ENCODE results near the gene HOXA10.

Gene HOXA10

GRCh38 chr7:27180431-27181420 is 6.6 kb upstream of the HOXA10 start:
- no peak for DNase-seq (ENCODE audit: low read depth in 3 of 3)

GRCh38 chr7:27179503-27180430 is 5.6 kb upstream of the HOXA10 start:
- DNase-seq (ENCODE audit: low read depth in 3 of 3) = peak in 1 of 3 experiments; percentile 56

- no peak for DNase-seq (ENCODE audit: low read depth in 3 of 3)
These were observed 4.9 kb upstream of the HOXA10 start for GRCh38 chr7:27179030-27179429.

DNA sequence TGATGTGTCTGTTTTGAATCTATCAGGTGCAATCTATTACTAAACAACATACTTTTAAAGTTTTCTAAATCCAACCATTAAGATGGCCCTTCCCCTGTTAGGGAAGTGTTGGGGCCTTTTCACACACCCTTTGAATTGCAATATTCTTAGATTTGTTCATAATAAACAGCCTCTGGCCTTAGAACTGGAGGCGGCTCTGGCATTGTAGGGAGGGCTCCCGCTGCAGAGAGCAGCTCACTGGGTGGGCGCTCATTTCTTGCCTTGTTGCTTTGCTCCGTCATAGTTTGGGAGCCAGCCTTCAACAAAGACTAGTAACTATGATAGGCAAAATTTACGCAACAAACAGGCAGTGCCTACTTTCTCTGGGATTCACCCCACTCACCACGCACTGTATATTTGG is 4.2 kb upstream of the HOXA10 start:
- DNase-seq (ENCODE audit: low read depth in 3 of 3) = no peak

GRCh38 chr7:27177795-27178320 is 3.7 kb upstream of the HOXA10 start:
- DNase-seq (ENCODE audit: low read depth in 3 of 3) = no peak

- no peak for DNase-seq (ENCODE audit: low read depth in 3 of 3)
These were observed 3.1 kb upstream of the HOXA10 start for GRCh38 chr7:27176962-27177794.

GRCh38 chr7:27176524-27176845 is 2.4 kb upstream of the HOXA10 start:
- DNase-seq (ENCODE audit: low read depth in 3 of 3) = no peak

GRCh38 chr7:27175626-27176523 is 1.8 kb upstream of the HOXA10 start:
- DNase-seq (ENCODE audit: low read depth in 3 of 3) = no peak

DNA sequence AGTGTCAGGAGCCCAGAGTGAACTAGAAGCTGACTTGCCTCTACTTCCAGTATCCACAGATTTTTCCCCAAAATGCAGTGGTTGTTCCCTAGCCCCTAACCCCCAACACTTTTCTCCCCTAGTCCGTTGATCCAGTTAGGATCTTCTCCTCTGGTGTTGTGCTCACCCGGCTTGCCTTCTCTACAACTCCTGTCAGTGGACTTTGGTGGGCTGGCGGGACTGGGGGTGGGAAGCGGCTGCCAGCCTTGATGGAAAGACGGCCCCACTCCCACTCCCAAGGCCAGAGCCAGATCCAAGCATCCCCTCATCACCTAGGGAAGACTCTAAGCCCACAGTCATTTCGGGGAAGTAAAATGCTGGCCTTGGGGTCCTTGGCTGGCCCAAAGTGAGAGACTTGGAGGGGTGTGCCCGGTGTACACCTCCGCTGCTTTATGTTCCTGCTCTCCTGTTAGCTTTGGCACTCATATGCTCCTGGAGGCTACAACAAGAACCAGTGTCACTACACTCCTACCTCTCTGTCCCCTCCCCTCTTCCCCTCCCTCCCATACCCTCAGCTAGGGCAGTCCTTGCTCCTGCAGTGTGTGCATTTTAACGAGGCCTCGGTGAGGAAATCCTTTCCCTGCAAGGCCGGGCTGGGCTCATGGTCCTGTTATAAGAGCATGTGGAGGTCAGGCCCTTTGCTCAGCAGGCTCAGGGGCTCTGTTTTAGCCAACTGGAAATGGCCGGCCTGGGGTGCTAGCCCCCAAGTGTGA is 930 bp upstream of the HOXA10 start:
- no peak for DNase-seq (ENCODE audit: low read depth in 3 of 3)

DNA sequence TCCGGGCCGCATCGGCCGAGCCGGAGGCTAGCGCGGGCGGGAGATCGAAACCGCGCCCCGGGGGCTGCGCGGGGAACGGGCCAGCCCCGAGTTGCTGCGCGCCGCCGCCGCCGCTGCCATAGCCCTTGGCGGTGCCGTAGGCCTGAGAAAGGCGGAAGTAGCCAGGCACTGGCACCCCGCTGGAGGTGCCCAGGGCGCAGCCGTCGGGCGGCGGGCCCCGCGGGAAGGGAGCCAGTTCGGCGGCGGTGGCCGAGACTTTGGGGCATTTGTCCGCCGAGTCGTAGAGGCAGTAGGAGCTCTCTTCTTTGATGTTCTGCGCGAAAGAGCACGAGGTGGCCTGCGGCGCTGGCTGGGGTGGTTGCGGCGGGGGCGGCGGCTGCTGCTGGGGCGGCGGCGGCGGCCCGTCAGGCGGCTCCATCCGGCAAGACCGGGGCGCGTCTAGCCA is 587 bp downstream of the HOXA10 start:
- DNase-seq (ENCODE audit: low read depth in 3 of 3) = no peak

DNA sequence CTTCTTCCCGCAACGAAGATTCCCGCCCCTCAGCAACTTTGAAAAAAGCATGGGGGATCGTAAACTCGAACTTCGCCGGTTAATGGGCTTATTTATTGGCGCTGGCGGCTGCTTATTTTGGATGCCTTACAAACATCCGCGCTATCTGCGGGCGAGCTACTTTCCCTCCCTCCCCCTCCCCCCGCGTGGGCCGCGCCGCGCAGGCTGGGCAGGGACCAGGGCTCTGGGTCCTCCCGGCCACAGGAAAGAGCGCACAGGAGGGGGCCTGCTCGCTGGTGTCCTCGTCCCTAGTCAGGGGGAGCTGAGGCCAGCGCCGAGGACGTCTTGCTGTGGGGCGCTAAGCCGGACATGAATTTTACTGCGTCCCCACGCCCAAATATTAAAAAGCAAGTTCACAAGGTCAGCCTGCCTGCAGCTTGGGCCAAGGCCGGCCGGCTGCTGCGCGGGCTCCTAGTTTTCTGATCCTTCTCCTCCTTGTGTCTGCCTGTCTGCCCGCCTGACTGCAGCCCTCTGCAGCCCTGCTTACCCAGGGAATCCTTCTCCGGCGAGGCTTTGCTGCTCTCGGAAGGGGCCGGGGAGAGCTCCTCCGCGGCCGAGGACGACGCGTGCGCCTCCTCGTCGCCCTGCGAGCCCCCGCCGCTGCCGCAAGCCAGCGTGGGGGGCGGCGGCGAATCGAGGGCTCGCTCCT is 1.2 kb downstream of the HOXA10 start:
- no peak for DNase-seq (ENCODE audit: low read depth in 3 of 3)

- no peak for DNase-seq (ENCODE audit: low read depth in 3 of 3)
These were observed 1.8 kb downstream of the HOXA10 start for GRCh38 chr7:27172315-27172774.

DNA sequence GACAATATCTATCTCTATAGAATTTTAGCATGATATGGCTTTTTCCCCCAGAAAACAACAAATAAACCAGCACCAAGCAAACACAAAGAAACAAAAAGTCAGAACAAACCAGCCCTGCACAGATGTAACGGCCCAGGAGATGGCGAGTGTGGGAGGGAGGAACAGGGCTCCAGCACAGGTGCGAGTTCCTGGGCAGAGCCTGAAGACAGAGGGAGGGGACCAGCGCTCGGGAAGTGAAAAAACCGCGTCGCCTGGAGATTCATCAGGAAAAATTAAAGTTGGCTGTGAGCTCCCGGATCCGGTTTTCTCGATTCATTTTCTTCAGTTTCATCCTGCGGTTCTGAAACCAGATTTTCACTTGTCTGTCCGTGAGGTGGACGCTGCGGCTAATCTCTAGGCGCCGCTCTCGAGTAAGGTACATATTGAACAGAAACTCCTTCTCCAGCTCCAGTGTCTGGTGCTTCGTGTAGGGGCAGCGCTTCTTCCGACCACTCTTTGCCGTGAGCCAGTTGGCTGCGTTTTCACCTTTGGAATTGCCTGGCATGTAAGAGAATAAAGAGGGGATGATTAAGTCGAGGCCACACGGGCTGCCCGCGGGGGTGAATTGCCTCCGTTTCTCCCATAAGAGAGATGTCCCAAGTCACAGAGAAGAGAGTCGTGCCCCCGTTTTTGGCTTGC is 2.3 kb downstream of the HOXA10 start:
- DNase-seq (ENCODE audit: low read depth in 3 of 3) = no peak

GRCh38 chr7:27171325-27171636 is 2.8 kb downstream of the HOXA10 start:
- DNase-seq (ENCODE audit: low read depth in 3 of 3) = no peak

GRCh38 chr7:27170426-27171324 is 3.4 kb downstream of the HOXA10 start:
- no peak for DNase-seq (ENCODE audit: low read depth in 3 of 3)

GRCh38 chr7:27169658-27170425 is 4.3 kb downstream of the HOXA10 start:
- DNase-seq (ENCODE audit: low read depth in 3 of 3) = no peak

Data from stimulated activated CD4-positive, alpha-beta T cell treated with anti-CD3 and anti-CD28 coated beads, TNF-alpha, amount 100 ng/mL, for 24 hours (primary cell).